Keratinocyte (primary cell): ENCODE results near the gene RABGGTA. TPM values are rescaled to one million over a fixed set of nuclear protein-coding genes. Genes with fewer than 3 reads are reported as not detected.
"Not testable (repeated sequence)": the region's sequence is repeated elsewhere in the genome, so short reads cannot be mapped to it uniquely, and the experiment has no call there.

Source experiments
- DNase-seq: peaks from one replicate; pipeline ENCODE4 v3.0.0-alpha.2; 2011; ENCODE audit warnings: low read depth, missing footprints, low spot score
- FAIRE-seq: peaks from 2 replicates; lab custom pipeline; 2011; peaks lifted over from hg19 to GRCh38; lab: Jason Lieb, UNC
- H2AFZ ChIP-seq: 2 replicates; pipeline ENCODE4 v1.6.0; 2012; ENCODE audit warnings: low read length, control low read depth, inconsistent platforms; ENCODE audit not compliant: control insufficient read depth
- H3K27ac ChIP-seq: 2 replicates; pipeline ENCODE4 v1.5.1; 2011; ENCODE audit warnings: low read length; ENCODE audit not compliant: control insufficient read depth, insufficient read depth
- H3K27me3 ChIP-seq: 3 replicates; pipeline ENCODE4 v1.6.0; 2011; ENCODE audit warnings: low read length; ENCODE audit not compliant: control insufficient read depth, insufficient read depth; ENCODE audit errors: extremely low read depth
- H3K36me3 ChIP-seq, 2 experiments: 2 replicates in 1 of 2; 3 replicates in 1 of 2; pipeline ENCODE4 v1.5.1; 2011; ENCODE audit warnings: low read length in 2 of 2, mild to moderate bottlenecking in 1 of 2; ENCODE audit not compliant: control insufficient read depth in 2 of 2, insufficient read depth in 2 of 2; ENCODE audit errors: extremely low read depth in 1 of 2
- H3K4me1 ChIP-seq: 3 replicates; pipeline ENCODE4 v1.5.1; 2011; ENCODE audit warnings: low read length; ENCODE audit not compliant: control insufficient read depth, insufficient read depth; ENCODE audit errors: extremely low read depth
- H3K4me2 ChIP-seq: 3 replicates; pipeline ENCODE4 v1.6.0; 2011; ENCODE audit warnings: low read depth, low read length; ENCODE audit not compliant: control insufficient read depth, insufficient read depth; ENCODE audit errors: extremely low read depth
- H3K4me3 ChIP-seq, 3 experiments: fragments of 200-600 bp in 1 of 3; sonication (generic) in 1 of 3; 2 replicates in 2 of 3; 3 replicates in 1 of 3; pipeline ENCODE4 v1.5.1; 2011 to 2016; ENCODE audit warnings: low read length in 3 of 3, mild to moderate bottlenecking in 3 of 3, control low read depth in 2 of 3, inconsistent platforms in 1 of 3, low read depth in 1 of 3, mixed read lengths in 1 of 3, mixed run types in 1 of 3, moderate library complexity in 1 of 3; ENCODE audit not compliant: control insufficient read depth in 2 of 3, insufficient read depth in 2 of 3; ENCODE audit errors: extremely low read depth in 1 of 3
- H3K79me2 ChIP-seq: 2 replicates; pipeline ENCODE4 v1.6.0; 2012; ENCODE audit warnings: low read length; ENCODE audit not compliant: control insufficient read depth, insufficient read depth
- H3K9ac ChIP-seq: 3 replicates; pipeline ENCODE4 v1.6.0; 2011; ENCODE audit warnings: low read length; ENCODE audit not compliant: control insufficient read depth, insufficient read depth; ENCODE audit errors: extremely low read depth
- H3K9me1 ChIP-seq: 3 replicates; pipeline ENCODE4 v1.6.0; 2011; ENCODE audit warnings: low read length; ENCODE audit not compliant: control insufficient read depth, insufficient read depth; ENCODE audit errors: extremely low read depth
- H3K9me3 ChIP-seq: 2 replicates; pipeline ENCODE4 v1.5.1; 2012; ENCODE audit warnings: low read depth, low read length; ENCODE audit not compliant: control insufficient read depth
- H4K20me1 ChIP-seq: 3 replicates; pipeline ENCODE4 v1.6.0; 2011; ENCODE audit warnings: low read length; ENCODE audit not compliant: control insufficient read depth, insufficient read depth; ENCODE audit errors: extremely low read depth
- CTCF ChIP-seq, 3 experiments: IDR thresholded peaks in 1 of 3; conservative IDR thresholded peaks in 1 of 3; optimal IDR thresholded peaks in 1 of 3; 2 replicates in 2 of 3; 3 replicates in 1 of 3; pipeline versions ENCODE3 to v1.5.1; 2011; ENCODE audit warnings: low read length in 3 of 3, mild to moderate bottlenecking in 3 of 3, moderate library complexity in 2 of 3, control low read depth in 1 of 3, inconsistent platforms in 1 of 3; ENCODE audit not compliant: insufficient read depth in 2 of 3; ENCODE audit errors: extremely low read depth in 1 of 3
- EZH2 ChIP-seq: IDR thresholded peaks from one replicate; pipeline ENCODE4 v1.6.1; 2012; ENCODE audit warnings: inconsistent platforms, mild to moderate bottlenecking, low read length, moderate library complexity
- dilution Hi-C: fragments of 300-500 bp; cut with MboI; formaldehyde crosslinking; loops from one replicate; pipeline ENCODE4 v1.7.0; 2020; ENCODE audit warnings: low sequenced_read_pairs; ENCODE audit not compliant: extremely low pct_ligation_motif_present
- polyA plus RNA-seq, 5 experiments: library from polyadenylated mRNA; depleted of rRNA in 3 of 5; stranded (reverse) in 3 of 5; stranded (forward) in 1 of 5; unstranded in 1 of 5; fragments of >200 nt; gene quantifications; 1 replicate in 1 of 5; 2 replicates in 3 of 5; 3 replicates in 1 of 5; pipeline versions ENCODE4 v1.2.1 to v1.2.3, GENCODE V29; 2011 to 2012; ENCODE audit warnings: missing spikeins in 2 of 5, low read depth in 1 of 5, low replicate concordance in 1 of 5

RABGGTA gene
- polyA plus RNA-seq, 1 donor (not counting 4 experiments of a cell fraction or from before 2014, with no cell fraction given), result 29.0 TPM

DNA sequence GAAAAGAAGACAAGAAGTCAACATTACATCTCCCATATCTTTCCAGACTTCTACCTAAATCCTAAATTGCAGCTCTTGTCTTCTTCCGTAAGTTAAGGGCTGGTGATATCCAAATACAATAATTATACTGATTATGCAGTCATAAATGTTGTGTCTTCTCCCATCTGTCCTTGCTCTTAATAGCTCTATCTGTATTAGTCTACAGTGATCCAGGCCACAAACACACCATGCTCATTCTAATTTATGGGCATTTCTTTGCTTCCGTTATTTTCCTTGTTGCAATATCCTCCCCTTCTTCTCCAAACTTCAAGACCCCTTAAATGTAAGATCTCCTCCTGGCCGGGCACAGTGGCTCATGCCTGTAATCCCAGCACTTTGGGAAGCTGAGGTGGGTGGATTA lies 51.9 kb downstream of the RABGGTA start:
- FAIRE-seq (no peak), DNase-seq (no peak)
- Histone ChIP-seq H3K4me3 (no peak overlapping the region), H4K20me1 (no peaks in the 10 kb centered on the region), H3K4me1 (peaks cover 10% of the 10 kb centered on the region), H3K9me1 (no peaks in the 10 kb centered on the region), H3K27me3 (no peaks in the 10 kb centered on the region), H2AFZ (no peak overlapping the region), H3K36me3 (peaks cover 6 to 9% of the 10 kb centered on the region in 2 experiments), H3K9me3 (no peaks in the 10 kb centered on the region), H3K4me2 (no peak overlapping the region), H3K27ac (no peak overlapping the region), H3K9ac (no peak overlapping the region), H3K79me2 (peaks cover 51% of the 10 kb centered on the region)
- TF ChIP-seq EZH2 (no peak), CTCF (optimal IDR thresholded peaks at IDR 0.05 in 1 of 3, IDR thresholded peaks at IDR 0.05 in 1 of 3, conservative IDR thresholded peaks at IDR 0.05 in 1 of 3; ENCODE audit: extremely low read depth in 1 of 3, insufficient read depth in 2 of 3, low read length in 3 of 3) (no peak)
- dilution Hi-C loops, result no loop called here

DNA sequence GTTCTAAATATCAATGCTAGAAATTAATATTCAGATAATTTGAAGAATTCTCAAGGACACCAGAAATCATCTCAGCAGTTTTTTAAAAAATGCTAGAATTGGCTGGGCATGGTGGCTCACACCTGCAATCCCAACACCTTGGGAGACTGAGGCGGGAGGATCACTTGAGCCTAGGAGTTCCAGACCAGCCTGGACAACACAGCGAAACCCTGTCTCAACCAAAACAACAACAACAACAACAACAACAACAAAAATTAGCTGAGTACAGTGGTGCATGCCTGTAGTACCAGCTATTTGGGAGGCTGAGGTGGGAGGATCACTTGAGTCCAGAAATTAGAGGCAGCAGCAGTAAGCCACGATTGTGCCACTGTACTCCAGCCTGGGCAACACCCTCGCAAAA lies 52.3 kb downstream of the RABGGTA start:
- Histone ChIP-seq H3K4me1 (peaks cover 7% of the 10 kb centered on the region), H3K9me3 (no peaks in the 10 kb centered on the region), H3K27ac (no peak overlapping the region), H3K79me2 (peaks cover 51% of the 10 kb centered on the region), H3K4me2 (no peak overlapping the region), H3K36me3 (peaks cover 6 to 10% of the 10 kb centered on the region in 2 experiments), H2AFZ (no peak overlapping the region), H3K9ac (no peak overlapping the region), H3K9me1 (no peaks in the 10 kb centered on the region), H3K27me3 (no peaks in the 10 kb centered on the region), H3K4me3 (no peak overlapping the region), H4K20me1 (no peaks in the 10 kb centered on the region)
- DNase-seq, result no peak
- dilution Hi-C loops, result no loop called here
- FAIRE-seq, result no peak
- TF ChIP-seq EZH2 (no peak), CTCF (optimal IDR thresholded peaks at IDR 0.05 in 1 of 3, IDR thresholded peaks at IDR 0.05 in 1 of 3, conservative IDR thresholded peaks at IDR 0.05 in 1 of 3; ENCODE audit: extremely low read depth in 1 of 3, insufficient read depth in 2 of 3, low read length in 3 of 3) (no peak)

- H3K9me3 ChIP-seq, DNase-seq, H4K20me1 ChIP-seq, H3K27ac ChIP-seq, H3K9ac ChIP-seq, H3K9me1 ChIP-seq, dilution Hi-C loops, H3K4me2 ChIP-seq, H3K27me3 ChIP-seq, H2AFZ ChIP-seq, FAIRE-seq, H3K4me3 ChIP-seq: not testable (repeated sequence)
- H3K36me3 ChIP-seq, result peaks cover 10 to 11% of the 10 kb centered on the region in 2 experiments
- peaks cover 34% of the 10 kb centered on the region for H3K79me2 ChIP-seq
- H3K4me1 ChIP-seq, result peaks cover 12% of the 10 kb centered on the region
Observed at GRCh38 chr14:24216876-24217275, 54.5 kb downstream of the RABGGTA start.
